IMR-90 (cell line): ENCODE results near the gene KDM4E. TPM values are rescaled to one million over a fixed set of nuclear protein-coding genes. Genes with fewer than 3 reads are reported as not detected.

Source experiments
- ATAC-seq: fragments of 200-7000 bp; cut with Tn5 transposase; 2 replicates; pipeline ENCODE4 v1.9.1; 2020; ENCODE audit warnings: low read depth, mild to moderate bottlenecking, moderate library complexity
- BruUV-seq: library from RNA; stranded (reverse); fragments of 400-500 nt; replicated peaks from 2 replicates; lab custom pipeline; 2021; lab: Mats Ljungman, UMichigan
- CTCF ChIA-PET: fragments of 300-600 bp; formaldehyde crosslinking; extraction: SDS; loops from one replicate; lab custom pipeline; 2021; ENCODE audit warnings: antibody characterized with exemption; lab: Yijun Ruan, JAX
- POLR2A ChIA-PET: fragments of 300-600 bp; sonication (Branson Sonifier 250); formaldehyde crosslinking; loops from one replicate; lab custom pipeline; 2022; ENCODE audit warnings: antibody characterized with exemption; ENCODE audit not compliant: unreplicated experiment; lab: Charles Lee
- DNase-seq: peaks from one replicate; pipeline ENCODE4 v3.0.0; 2013
- H2AFZ ChIP-seq: replicated peaks from 2 replicates; pipeline ENCODE3; 2013; ENCODE audit warnings: low read length, mild to moderate bottlenecking; ENCODE audit not compliant: poor library complexity
- H2AK5ac ChIP-seq: 2 replicates; pipeline ENCODE4 v1.6.1; 2013; ENCODE audit warnings: low read depth, low read length, inconsistent platforms
- H2AK9ac ChIP-seq: replicated peaks from 2 replicates; pipeline ENCODE3; 2013; ENCODE audit warnings: mild to moderate bottlenecking, low read depth, low read length, moderate library complexity; ENCODE audit not compliant: poor library complexity
- H2BK120ac ChIP-seq: 2 replicates; pipeline ENCODE4 v1.6.1; 2013; ENCODE audit warnings: low read depth, low read length, inconsistent platforms
- H2BK15ac ChIP-seq: 3 replicates; pipeline ENCODE4 v1.6.1; 2013; ENCODE audit warnings: low read depth, low read length, inconsistent platforms
- H2BK20ac ChIP-seq: 2 replicates; pipeline ENCODE4 v1.6.1; 2013; ENCODE audit warnings: low read depth, mild to moderate bottlenecking, inconsistent platforms, low read length, moderate library complexity
- H2BK5ac ChIP-seq: 2 replicates; pipeline ENCODE4 v1.6.1; 2013; ENCODE audit warnings: mild to moderate bottlenecking, low read depth, low read length, inconsistent platforms; ENCODE audit not compliant: poor library complexity, severe bottlenecking
- H3K14ac ChIP-seq: replicated peaks from 2 replicates; pipeline ENCODE4 v1.6.1; 2013; ENCODE audit warnings: low read depth, low read length, inconsistent platforms
- H3K18ac ChIP-seq: 2 replicates; pipeline ENCODE4 v1.6.1; 2013; ENCODE audit warnings: low read depth, low read length, control low read depth
- H3K23ac ChIP-seq: 2 replicates; pipeline ENCODE4 v1.6.1; 2013; ENCODE audit warnings: low read depth, low read length, inconsistent platforms
- H3K27ac ChIP-seq: 2 replicates; pipeline ENCODE4 v1.5.1; 2013; ENCODE audit warnings: mild to moderate bottlenecking, control low read depth, low read length; ENCODE audit not compliant: insufficient read depth
- H3K27me3 ChIP-seq: 2 replicates; pipeline ENCODE4 v1.6.1; 2013; ENCODE audit warnings: low read length; ENCODE audit not compliant: control insufficient read depth, insufficient read depth
- H3K36me3 ChIP-seq: 2 replicates; pipeline ENCODE4 v1.6.1; 2013; ENCODE audit warnings: low read length, mixed read lengths; ENCODE audit not compliant: control insufficient read depth, insufficient read depth
- H3K4ac ChIP-seq: 2 replicates; pipeline ENCODE4 v1.6.1; 2013; ENCODE audit warnings: low read depth, low read length, inconsistent platforms
- H3K4me1 ChIP-seq: 2 replicates; pipeline ENCODE4 v1.6.1; 2013; ENCODE audit warnings: low read length, mixed read lengths; ENCODE audit not compliant: control insufficient read depth, insufficient read depth
- H3K4me2 ChIP-seq: 2 replicates; pipeline ENCODE4 v1.6.1; 2013; ENCODE audit warnings: low read depth, mild to moderate bottlenecking, control low read depth, low read length, moderate library complexity
- H3K4me3 ChIP-seq: 2 replicates; pipeline ENCODE4 v1.5.1; 2013; ENCODE audit warnings: low read depth, mild to moderate bottlenecking, control low read depth, low read length, moderate library complexity; ENCODE audit not compliant: insufficient read depth
- H3K56ac ChIP-seq: 2 replicates; pipeline ENCODE4 v1.6.1; 2013; ENCODE audit warnings: low read length, inconsistent platforms; ENCODE audit not compliant: insufficient read depth; ENCODE audit errors: extremely low read depth
- H3K79me1 ChIP-seq, 2 experiments: 2 replicates each; pipeline ENCODE4 v1.6.1; 2013; ENCODE audit warnings: low read length in 2 of 2, inconsistent platforms in 1 of 2, low read depth in 1 of 2
- H3K9ac ChIP-seq: 2 replicates; pipeline ENCODE4 v1.6.1; 2013; ENCODE audit warnings: low read depth, low read length, control low read depth
- H3K9me1 ChIP-seq: 2 replicates; pipeline ENCODE4 v1.6.1; 2013; ENCODE audit warnings: low read length, inconsistent platforms; ENCODE audit not compliant: insufficient read depth
- H3K9me3 ChIP-seq: 2 replicates; pipeline ENCODE4 v1.6.1; 2013; ENCODE audit warnings: low read length; ENCODE audit not compliant: control insufficient read depth, insufficient read depth
- H4K20me1 ChIP-seq: 2 replicates; pipeline ENCODE4 v1.6.1; 2013; ENCODE audit warnings: low read length, inconsistent platforms; ENCODE audit not compliant: insufficient read depth
- H4K5ac ChIP-seq: 2 replicates; pipeline ENCODE4 v1.6.1; 2013; ENCODE audit warnings: mild to moderate bottlenecking, low read depth, low read length, control low read depth
- H4K8ac ChIP-seq, 2 experiments: 2 replicates each; pipeline ENCODE4 v1.6.1; 2013; ENCODE audit warnings: low read depth in 2 of 2, low read length in 2 of 2, control low read depth in 1 of 2, inconsistent platforms in 1 of 2
- H4K91ac ChIP-seq: 2 replicates; pipeline ENCODE4 v1.6.1; 2013; ENCODE audit warnings: low read depth, low read length, inconsistent platforms; ENCODE audit not compliant: insufficient read depth
- BHLHE40 ChIP-seq: fragments of 150-350 bp; IDR thresholded peaks from 2 replicates; pipeline ENCODE4 v1.6.1; 2016; ENCODE audit warnings: mild to moderate bottlenecking, low read depth, low read length
- CEBPB ChIP-seq: IDR thresholded peaks from 2 replicates; pipeline ENCODE4 v1.6.1; 2012; ENCODE audit warnings: low read depth, low read length, improper control_type of control experiment
- CTCF ChIP-seq: conservative IDR thresholded peaks from 2 replicates; pipeline ENCODE4 v1.5.1; 2012; ENCODE audit warnings: mild to moderate bottlenecking, low read depth, low read length, improper control_type of control experiment
- FOS ChIP-seq: fragments of 150-350 bp; IDR thresholded peaks from 2 replicates; pipeline ENCODE4 v1.6.1; 2016; ENCODE audit warnings: low read depth, low read length
- MAFK ChIP-seq: IDR thresholded peaks from 2 replicates; pipeline ENCODE4 v1.6.1; 2012; ENCODE audit warnings: low read depth, low read length, improper control_type of control experiment
- POLR2A ChIP-seq: IDR thresholded peaks from 2 replicates; pipeline ENCODE4 v1.6.1; 2012; ENCODE audit warnings: mild to moderate bottlenecking, low read depth, low read length
- RCOR1 ChIP-seq: IDR thresholded peaks from 2 replicates; pipeline ENCODE4 v1.6.1; 2012; ENCODE audit warnings: mild to moderate bottlenecking, low read length, improper control_type of control experiment; ENCODE audit not compliant: insufficient replicate concordance
- RFX5 ChIP-seq: IDR thresholded peaks from 2 replicates; pipeline ENCODE4 v1.8.0; 2012; ENCODE audit warnings: low read depth, mild to moderate bottlenecking, low read length, moderate library complexity
- SMC3 ChIP-seq: fragments of 150-350 bp; IDR thresholded peaks from 2 replicates; pipeline ENCODE4 v1.6.1; 2016; ENCODE audit warnings: low read depth, mild to moderate bottlenecking, antibody characterized with exemption, low read length, moderate library complexity
- WGBS, 2 experiments: methylation state at CpG; one replicate each; pipeline versions ENCODE4 v1.1.5 to v1.1.7; 2013; ENCODE audit warnings: missing lambda C conversion rate in 2 of 2; ENCODE audit not compliant: insufficient read length in 1 of 2; ENCODE audit errors: extremely low coverage in 2 of 2; 5-methylcytosine and 5-hydroxymethylcytosine counted together
- dilution Hi-C: fragments of 300-500 bp; cut with HindIII; formaldehyde crosslinking; loops from one replicate; pipeline ENCODE4 v1.14.3; 2018; ENCODE audit warnings: low sequenced_read_pairs; ENCODE audit not compliant: unreplicated experiment
- in situ Hi-C: fragments of 300-500 bp; cut with MboI; formaldehyde crosslinking; loops from 3 replicates; pipeline ENCODE4 v1.14.3; 2019; ENCODE audit warnings: low sequenced_read_pairs, inconsistent platforms, mixed read lengths
- intact Hi-C: fragments of 100-400 bp; cut with micrococcal nuclease; formaldehyde crosslinking; loops from 2 replicates; pipeline ENCODE4 v1.10.0; 2022
- polyA plus RNA-seq, 3 experiments: library from polyadenylated mRNA; depleted of rRNA; stranded (reverse); fragments of >200 nt; gene quantifications; 2 replicates each; pipeline ENCODE4 v1.2.3, GENCODE V29; 2012; ENCODE audit warnings: low replicate concordance in 1 of 3
- total RNA-seq: library from RNA; depleted of rRNA; stranded (reverse); fragments of >200 nt; gene quantifications from 2 replicates; pipeline ENCODE4 v1.2.3, GENCODE V29; 2012
- TF ChIP-seq, protein P1 (sequence below): fragments of 150-350 bp; IDR thresholded peaks from 2 replicates; pipeline ENCODE4 v1.6.1; 2016; ENCODE audit warnings: low read depth, mild to moderate bottlenecking, low read length, moderate library complexity, borderline replicate concordance

The KDM4E gene
- total and polyA plus RNA-seq, 2 of the 4 experiments (the other 2 are of a cell fraction) = not detected

GRCh38 chr11:95014184-95014821 is 10.8 kb upstream of the KDM4E start:
- no peak overlapping the region for H3K9ac ChIP-seq
- H4K91ac ChIP-seq = no peak overlapping the region
- no peaks in the 10 kb centered on the region for H3K4me1 ChIP-seq
- no peak overlapping the region for H2AK9ac ChIP-seq
- H4K8ac ChIP-seq = no peak overlapping the region
- H3K14ac ChIP-seq = no peak overlapping the region
- no peaks in the 10 kb centered on the region for H3K36me3 ChIP-seq
- H2AK5ac ChIP-seq = no peak overlapping the region
- no peak overlapping the region for H3K56ac ChIP-seq
- POLR2A ChIA-PET = no interaction called here
- no peak overlapping the region for H2BK20ac ChIP-seq
- TF ChIP-seq CTCF = no peak
- no peak for TF ChIP-seq FOS
- no peak for TF ChIP-seq RCOR1
- TF ChIP-seq POLR2A = no peak
- TF ChIP-seq, protein P1, sequence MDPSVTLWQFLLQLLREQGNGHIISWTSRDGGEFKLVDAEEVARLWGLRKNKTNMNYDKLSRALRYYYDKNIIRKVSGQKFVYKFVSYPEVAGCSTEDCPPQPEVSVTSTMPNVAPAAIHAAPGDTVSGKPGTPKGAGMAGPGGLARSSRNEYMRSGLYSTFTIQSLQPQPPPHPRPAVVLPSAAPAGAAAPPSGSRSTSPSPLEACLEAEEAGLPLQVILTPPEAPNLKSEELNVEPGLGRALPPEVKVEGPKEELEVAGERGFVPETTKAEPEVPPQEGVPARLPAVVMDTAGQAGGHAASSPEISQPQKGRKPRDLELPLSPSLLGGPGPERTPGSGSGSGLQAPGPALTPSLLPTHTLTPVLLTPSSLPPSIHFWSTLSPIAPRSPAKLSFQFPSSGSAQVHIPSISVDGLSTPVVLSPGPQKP = no peak
- no peak for TF ChIP-seq RFX5
- TF ChIP-seq SMC3 = no peak
- TF ChIP-seq CEBPB = no peak
- TF ChIP-seq MAFK = no peak
- TF ChIP-seq BHLHE40 = no peak
- dilution Hi-C loops (no loop called here), in situ Hi-C loops (no loop called here), intact Hi-C loops (no loop called here)
- no peak overlapping the region for H3K23ac ChIP-seq
- ATAC-seq (no peak), DNase-seq (no peak)
- H3K79me1 ChIP-seq = no peaks in the 10 kb centered on the region
- H3K4me3 ChIP-seq = no peak overlapping the region
- BruUV-seq = no TSS peak
- no peak overlapping the region for H3K4me2 ChIP-seq
- peaks cover 12% of the 10 kb centered on the region; the same call in 1 of the 2 replicates for H3K27me3 ChIP-seq
- CTCF ChIA-PET = no interaction called here
- H2AFZ ChIP-seq = no peak overlapping the region
- H4K20me1 ChIP-seq = no peaks in the 10 kb centered on the region
- 100% methylated on average over 1 of the region's 12 CpGs; no CpG with 5 or more reads in 1 of the 2 experiments for WGBS, 2 experiments
- H3K9me3 ChIP-seq = no peaks in the 10 kb centered on the region
- H3K4ac ChIP-seq = no peak overlapping the region
- no peak overlapping the region for H4K5ac ChIP-seq
- no peak overlapping the region for H3K27ac ChIP-seq
- no peak overlapping the region for H2BK120ac ChIP-seq
- H2BK15ac ChIP-seq = no peak overlapping the region
- no peaks in the 10 kb centered on the region for H3K9me1 ChIP-seq
- H2BK5ac ChIP-seq = no peak overlapping the region
- H3K18ac ChIP-seq = no peak overlapping the region
